SK-N-SH (cell line): ENCODE data around the gene VPS51. TPM values are rescaled to one million over a fixed set of nuclear protein-coding genes. Genes with fewer than 3 reads are reported as not detected.

Experiments
- CTCF ChIA-PET: fragments of 300-600, 350-600 bp; formaldehyde crosslinking; extraction: SDS; loops from one replicate; lab custom pipeline; 2021; lab: Yijun Ruan, JAX
- POLR2A ChIA-PET: fragments of 350-600 bp; sonication (Branson Sonifier 250); formaldehyde crosslinking; extraction: SDS; loops from one replicate; lab custom pipeline; 2020; ENCODE audit warnings: antibody characterized with exemption, inconsistent platforms; lab: Yijun Ruan, JAX
- DNase-seq: peaks from one replicate; pipeline ENCODE4 v3.0.0; 2012
- H2AFZ ChIP-seq: fragments of 200-600 bp; sonication (generic); 2 replicates; pipeline ENCODE4 v1.8.1; 2016; ENCODE audit warnings: antibody characterized with exemption, mild to moderate bottlenecking, low read depth
- H3F3A ChIP-seq: fragments of 200-600 bp; sonication (generic); replicated peaks from 2 replicates; pipeline ENCODE3; 2016; ENCODE audit warnings: antibody characterized with exemption, mild to moderate bottlenecking; ENCODE audit not compliant: insufficient read depth
- H3K27ac ChIP-seq, 2 experiments: fragments of 200-500 bp in 1 of 2; fragments of 200-600 bp in 1 of 2; sonication (Bioruptor generic) in 1 of 2; sonication (generic), shearing (Covaris generic) in 1 of 2; 2 replicates each; pipeline versions ENCODE4 v1.5.1 to v1.6.1; 2014 to 2016; ENCODE audit warnings: low read depth in 2 of 2, inconsistent platforms in 1 of 2, low read length in 1 of 2, mild to moderate bottlenecking in 1 of 2, mixed read lengths in 1 of 2
- H3K27me3 ChIP-seq: fragments of 200-600 bp; sonication (generic), shearing (Covaris generic); 2 replicates; pipeline ENCODE4 v1.6.1; 2016; ENCODE audit warnings: mixed run types; ENCODE audit not compliant: insufficient read depth
- H3K36me3 ChIP-seq, 2 experiments: fragments of 200-500 bp in 1 of 2; fragments of 200-600 bp in 1 of 2; sonication (Bioruptor generic) in 1 of 2; sonication (generic) in 1 of 2; replicated peaks in 1 of 2; 2 replicates each; pipeline versions ENCODE3 to v1.5.1; 2014 to 2016; ENCODE audit warnings: low read length in 1 of 2, mild to moderate bottlenecking in 1 of 2; ENCODE audit not compliant: insufficient read depth in 2 of 2, control insufficient read depth in 1 of 2
- H3K4me1 ChIP-seq, 2 experiments: fragments of 200-500 bp in 1 of 2; fragments of 200-600 bp in 1 of 2; sonication (Bioruptor generic) in 1 of 2; sonication (generic), shearing (Covaris generic) in 1 of 2; 2 replicates each; pipeline versions ENCODE4 v1.5.1 to v1.6.1; 2014 to 2016; ENCODE audit warnings: low read depth in 1 of 2, low read length in 1 of 2, mixed run types in 1 of 2; ENCODE audit not compliant: insufficient read depth in 2 of 2, control insufficient read depth in 1 of 2
- H3K4me2 ChIP-seq: fragments of 200-600 bp; sonication (generic), shearing (Covaris generic); 2 replicates; pipeline ENCODE4 v1.6.1; 2017; ENCODE audit warnings: mixed run types
- H3K4me3 ChIP-seq, 2 experiments: fragments of 200-500 bp in 1 of 2; fragments of 200-600 bp in 1 of 2; sonication (Bioruptor generic) in 1 of 2; sonication (generic), shearing (Covaris generic) in 1 of 2; 2 replicates each; pipeline versions ENCODE4 v1.5.1 to v1.8.1; 2014 to 2016; ENCODE audit warnings: low read depth in 2 of 2, inconsistent platforms in 1 of 2, low read length in 1 of 2, mild to moderate bottlenecking in 1 of 2, mixed read lengths in 1 of 2, moderate library complexity in 1 of 2
- H3K79me2 ChIP-seq: fragments of 200-600 bp; sonication (generic); 2 replicates; pipeline ENCODE4 v1.8.1; 2017; ENCODE audit warnings: mild to moderate bottlenecking; ENCODE audit not compliant: insufficient read depth
- H3K9ac ChIP-seq: fragments of 200-600 bp; sonication (generic); 2 replicates; pipeline ENCODE4 v1.6.1; 2017; ENCODE audit warnings: mixed run types
- H3K9me2 ChIP-seq: fragments of 200-600 bp; sonication (generic); 2 replicates; pipeline ENCODE4 v1.6.1; 2017; ENCODE audit warnings: mixed run types
- H3K9me3 ChIP-seq: fragments of 200-600 bp; sonication (generic); 2 replicates; pipeline ENCODE4 v1.6.1; 2017; ENCODE audit warnings: mixed run types, mild to moderate bottlenecking, moderate library complexity
- H4K20me1 ChIP-seq: fragments of 200-600 bp; sonication (generic); 2 replicates; pipeline ENCODE4 v1.6.1; 2017; ENCODE audit warnings: mild to moderate bottlenecking, mixed run types; ENCODE audit not compliant: insufficient read depth
- FOXM1 ChIP-seq: IDR thresholded peaks from 2 replicates; pipeline ENCODE4 v1.4.0; 2012; ENCODE audit warnings: low read depth, mild to moderate bottlenecking
- JUND ChIP-seq: IDR thresholded peaks from 2 replicates; pipeline ENCODE4 v1.4.0; 2012
- NFIC ChIP-seq: IDR thresholded peaks from 2 replicates; pipeline ENCODE4 v1.4.0; 2012; ENCODE audit warnings: borderline replicate concordance
- RCOR1 ChIP-seq: fragments of 150-350 bp; IDR thresholded peaks from 2 replicates; pipeline ENCODE4 v1.6.1; 2017; ENCODE audit warnings: antibody characterized with exemption, low read length
- RFX5 ChIP-seq: IDR thresholded peaks from 2 replicates; pipeline ENCODE4 v1.6.1; 2012; ENCODE audit warnings: mild to moderate bottlenecking, improper control_type of control experiment, low read length
- SIN3A ChIP-seq: IDR thresholded peaks from 2 replicates; pipeline ENCODE4 v1.6.1; 2012; ENCODE audit warnings: low read depth, mild to moderate bottlenecking, low read length, moderate library complexity, borderline replicate concordance
- YY1 ChIP-seq: IDR thresholded peaks from 2 replicates; pipeline ENCODE4 v1.4.0; 2012; ENCODE audit warnings: low read depth, mild to moderate bottlenecking
- WGBS: methylation state at CpG from one replicate; pipeline ENCODE4 v1.1.6; 2017; ENCODE audit warnings: low lambda C conversion rate; 5-methylcytosine and 5-hydroxymethylcytosine counted together
- polyA plus RNA-seq, 3 experiments: library from polyadenylated mRNA; depleted of rRNA; stranded (reverse); fragments of >200 nt; gene quantifications; 2 replicates each; pipeline ENCODE4 v1.2.3, GENCODE V29; 2012
- TF ChIP-seq, protein P1 (sequence below): fragments of 150-350 bp; IDR thresholded peaks from 2 replicates; pipeline ENCODE4 v1.6.1; 2016; ENCODE audit warnings: mild to moderate bottlenecking, low read depth, low read length
- TF ChIP-seq, protein P2 (sequence below): fragments of 200-600 bp; sonication (generic); IDR thresholded peaks from 2 replicates; pipeline ENCODE4 v1.6.1; 2017; ENCODE audit warnings: antibody characterized with exemption, mild to moderate bottlenecking, moderate library complexity

Gene VPS51
- polyA plus RNA-seq, 1 of the 3 experiments (the other 2 are of a cell fraction), result 59.9 TPM

DNA sequence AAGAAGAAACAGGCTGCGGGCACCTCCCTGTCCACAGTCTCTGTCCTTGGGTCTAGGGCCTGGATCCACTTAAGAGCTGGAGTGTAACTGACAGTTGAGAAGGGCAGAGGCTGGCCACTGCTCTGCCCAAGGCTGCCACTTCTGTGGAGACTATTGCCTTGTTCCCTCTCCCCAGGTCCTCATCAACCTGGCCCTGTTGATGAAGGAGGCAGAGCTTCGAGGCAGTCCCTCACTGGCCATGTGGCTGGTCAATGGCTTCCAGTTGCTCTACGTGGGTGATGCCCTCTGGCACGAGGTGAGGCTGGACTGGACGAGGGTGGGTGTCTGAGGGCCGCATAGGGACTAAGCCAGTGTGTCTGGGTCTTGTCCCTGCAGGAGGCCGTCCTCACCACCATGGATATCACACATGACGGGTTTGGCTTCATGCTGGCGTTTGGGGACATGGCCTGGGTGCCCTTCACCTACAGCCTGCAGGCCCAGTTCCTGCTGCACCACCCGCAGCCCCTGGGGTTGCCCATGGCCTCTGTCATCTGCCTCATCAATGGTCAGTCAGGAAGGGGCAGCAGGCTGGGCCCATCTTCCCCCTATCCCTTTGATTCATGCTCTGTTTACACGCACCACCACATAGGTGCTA is 18.6 kb downstream of the VPS51 start:
- no peaks in the 10 kb centered on the region for H3K9me3 ChIP-seq
- peaks cover 14 to 54% of the 10 kb centered on the region in 2 experiments; a peak in 3 of 4 replicates for H3K4me1 ChIP-seq
- H3F3A ChIP-seq, result peaks cover 32% of the 10 kb centered on the region
- H3K36me3 ChIP-seq, result peaks cover 23% of the 10 kb centered on the region in 2 experiments
- no peak overlapping the region for H3K4me3 ChIP-seq
- no peak overlapping the region for H3K9ac ChIP-seq
- ChIA-PET POLR2A (interaction anchor here (1.9 kb wide), 1 partner anchor 20 kb away, joined by 5 read pairs; the partner anchor contains the start of gene SYVN1), CTCF (interaction anchor here (1.1 to 4.9 kb wide), 4 partner anchors 15 to 268 kb away, joined by 3 to 150 read pairs (median 4); partner anchors contain the start of gene VPS51)
- 92% methylated on average over 8 of the region's 11 CpGs for WGBS
- no peak for DNase-seq
- TF ChIP-seq, protein P1, sequence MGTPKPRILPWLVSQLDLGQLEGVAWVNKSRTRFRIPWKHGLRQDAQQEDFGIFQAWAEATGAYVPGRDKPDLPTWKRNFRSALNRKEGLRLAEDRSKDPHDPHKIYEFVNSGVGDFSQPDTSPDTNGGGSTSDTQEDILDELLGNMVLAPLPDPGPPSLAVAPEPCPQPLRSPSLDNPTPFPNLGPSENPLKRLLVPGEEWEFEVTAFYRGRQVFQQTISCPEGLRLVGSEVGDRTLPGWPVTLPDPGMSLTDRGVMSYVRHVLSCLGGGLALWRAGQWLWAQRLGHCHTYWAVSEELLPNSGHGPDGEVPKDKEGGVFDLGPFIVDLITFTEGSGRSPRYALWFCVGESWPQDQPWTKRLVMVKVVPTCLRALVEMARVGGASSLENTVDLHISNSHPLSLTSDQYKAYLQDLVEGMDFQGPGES, result no peak
- TF ChIP-seq FOXM1 (no peak), RFX5 (no peak), RCOR1 (no peak), JUND (no peak), NFIC (no peak), SIN3A (no peak), YY1 (no peak)
- no peak overlapping the region for H3K4me2 ChIP-seq
- no peak overlapping the region; a peak in 1 of 4 replicates for H3K27ac ChIP-seq
- no peaks in the 10 kb centered on the region for H3K9me2 ChIP-seq
- peaks cover 6% of the 10 kb centered on the region; the same call in 1 of the 2 replicates for H4K20me1 ChIP-seq
- H3K27me3 ChIP-seq, result no peaks in the 10 kb centered on the region
- peaks cover 20% of the 10 kb centered on the region for H3K79me2 ChIP-seq
- H2AFZ ChIP-seq, result no peak overlapping the region

DNA sequence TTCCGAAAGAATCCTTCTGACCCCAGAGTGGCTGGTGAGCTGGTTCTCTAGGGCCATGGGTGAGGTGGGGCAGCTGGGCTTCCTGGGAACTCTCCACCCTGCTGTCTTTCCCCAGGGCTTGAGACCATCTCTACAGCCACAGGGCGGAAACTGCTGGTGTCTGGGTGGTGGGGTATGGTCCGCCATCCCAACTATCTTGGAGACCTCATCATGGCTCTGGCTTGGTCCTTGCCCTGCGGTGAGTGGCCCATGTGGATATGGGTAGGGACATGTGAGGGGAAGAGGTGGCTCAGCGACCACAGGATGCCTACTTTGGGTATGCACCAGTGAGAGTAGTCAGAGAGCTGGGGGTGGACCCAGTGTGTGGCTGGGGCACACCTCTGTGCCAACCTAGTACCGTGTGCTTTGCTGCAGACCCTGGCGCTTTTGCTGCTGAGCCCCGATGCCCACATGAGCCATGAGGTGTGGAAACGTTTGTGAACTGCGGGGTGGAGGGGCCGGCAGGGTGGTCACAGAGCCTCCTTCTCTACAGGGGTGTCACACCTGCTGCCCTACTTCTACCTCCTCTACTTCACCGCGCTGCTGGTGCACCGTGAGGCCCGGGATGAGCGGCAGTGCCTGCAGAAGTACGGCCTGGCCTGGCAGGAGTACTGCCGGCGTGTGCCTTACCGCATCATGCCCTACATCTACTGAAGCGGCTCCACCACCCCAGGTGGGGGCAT is 19.5 kb downstream of the VPS51 start:
- Histone ChIP-seq H3K27ac (no peak overlapping the region; a peak in 1 of 4 replicates), H3K4me1 (peaks cover 16 to 52% of the 10 kb centered on the region in 2 experiments; a peak in 3 of 4 replicates), H3K79me2 (peaks cover 26% of the 10 kb centered on the region), H3K4me2 (no peak overlapping the region), H3F3A (peaks cover 36% of the 10 kb centered on the region), H3K36me3 (peaks cover 28 to 32% of the 10 kb centered on the region in 2 experiments), H2AFZ (no peak overlapping the region), H3K9me2 (no peaks in the 10 kb centered on the region), H3K27me3 (no peaks in the 10 kb centered on the region), H3K9ac (no peak overlapping the region), H4K20me1 (peaks cover 6% of the 10 kb centered on the region; the same call in 1 of the 2 replicates), H3K4me3 (no peak overlapping the region), H3K9me3 (no peaks in the 10 kb centered on the region)
- ChIA-PET CTCF (interaction anchor here (1.1 to 3.2 kb wide), 4 partner anchors 15 to 269 kb away, joined by 3 to 23 read pairs (median 9); no protein-coding TSS in a partner anchor), POLR2A (interaction anchor here (1.5 to 3.4 kb wide), 4 partner anchors 19 to 101 kb away, joined by 5 to 25 read pairs (median 6); partner anchors contain the start of genes ARL2 and SYVN1)
- 91% methylated on average over 11 of the region's 21 CpGs for WGBS
- TF ChIP-seq FOXM1, result no peak
- TF ChIP-seq, protein P2, sequence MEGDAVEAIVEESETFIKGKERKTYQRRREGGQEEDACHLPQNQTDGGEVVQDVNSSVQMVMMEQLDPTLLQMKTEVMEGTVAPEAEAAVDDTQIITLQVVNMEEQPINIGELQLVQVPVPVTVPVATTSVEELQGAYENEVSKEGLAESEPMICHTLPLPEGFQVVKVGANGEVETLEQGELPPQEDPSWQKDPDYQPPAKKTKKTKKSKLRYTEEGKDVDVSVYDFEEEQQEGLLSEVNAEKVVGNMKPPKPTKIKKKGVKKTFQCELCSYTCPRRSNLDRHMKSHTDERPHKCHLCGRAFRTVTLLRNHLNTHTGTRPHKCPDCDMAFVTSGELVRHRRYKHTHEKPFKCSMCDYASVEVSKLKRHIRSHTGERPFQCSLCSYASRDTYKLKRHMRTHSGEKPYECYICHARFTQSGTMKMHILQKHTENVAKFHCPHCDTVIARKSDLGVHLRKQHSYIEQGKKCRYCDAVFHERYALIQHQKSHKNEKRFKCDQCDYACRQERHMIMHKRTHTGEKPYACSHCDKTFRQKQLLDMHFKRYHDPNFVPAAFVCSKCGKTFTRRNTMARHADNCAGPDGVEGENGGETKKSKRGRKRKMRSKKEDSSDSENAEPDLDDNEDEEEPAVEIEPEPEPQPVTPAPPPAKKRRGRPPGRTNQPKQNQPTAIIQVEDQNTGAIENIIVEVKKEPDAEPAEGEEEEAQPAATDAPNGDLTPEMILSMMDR, result no peak
- no peak for DNase-seq
